ENCODE data around the gene GRK3.
"Not testable (repeated sequence)": the region's sequence is repeated elsewhere in the genome, so short reads cannot be mapped to it uniquely, and the experiment has no call there.

Gene GRK3

DNA sequence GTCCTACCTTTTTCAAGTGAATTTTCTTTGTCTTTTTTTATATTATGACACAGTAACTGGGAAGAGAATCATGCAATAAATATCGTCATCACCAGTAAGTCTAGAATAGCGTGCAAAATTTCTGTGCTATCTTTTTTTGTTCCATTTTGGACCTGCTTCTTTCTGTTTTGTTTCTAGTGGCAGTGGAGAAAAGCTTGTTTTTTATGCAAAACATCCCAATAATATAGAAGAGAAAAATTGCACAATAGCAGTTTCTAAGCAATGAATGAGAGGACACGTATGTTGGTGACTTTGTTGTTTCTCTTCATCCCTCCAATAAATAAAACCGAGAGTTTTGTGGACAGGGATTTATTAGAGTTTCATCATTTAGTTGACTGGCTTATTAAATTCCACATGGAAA, 10.3 kb downstream of the GRK3 start:
- no peak for DNase-seq

GRCh38 chr22:25575674-25576392, 11.4 kb downstream of the GRK3 start:
- DNase-seq = not testable (repeated sequence)

- not testable (repeated sequence) for DNase-seq
Measured at GRCh38 chr22:25581452-25581851, 17.0 kb downstream of the GRK3 start.

DNA sequence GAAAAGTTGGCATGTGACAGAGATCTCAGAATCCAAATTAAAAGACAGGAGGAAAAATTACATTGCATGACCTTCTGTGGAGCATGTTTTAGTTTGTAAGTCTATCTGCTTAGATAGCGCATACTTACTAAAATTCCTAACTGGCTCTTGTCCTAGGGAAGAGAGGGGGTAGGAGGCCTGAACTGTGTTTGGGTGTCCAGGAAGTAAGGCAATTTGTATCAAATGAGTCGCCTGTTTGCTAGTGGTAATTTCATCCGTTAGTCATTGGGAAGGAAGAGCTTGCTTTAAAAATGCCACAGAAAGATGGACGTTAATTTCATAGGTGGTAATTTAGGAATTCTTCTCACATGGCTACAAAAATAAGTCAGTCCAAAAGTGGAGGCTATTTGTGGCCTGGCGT, 18.5 kb downstream of the GRK3 start:
- no peak for DNase-seq

DNA sequence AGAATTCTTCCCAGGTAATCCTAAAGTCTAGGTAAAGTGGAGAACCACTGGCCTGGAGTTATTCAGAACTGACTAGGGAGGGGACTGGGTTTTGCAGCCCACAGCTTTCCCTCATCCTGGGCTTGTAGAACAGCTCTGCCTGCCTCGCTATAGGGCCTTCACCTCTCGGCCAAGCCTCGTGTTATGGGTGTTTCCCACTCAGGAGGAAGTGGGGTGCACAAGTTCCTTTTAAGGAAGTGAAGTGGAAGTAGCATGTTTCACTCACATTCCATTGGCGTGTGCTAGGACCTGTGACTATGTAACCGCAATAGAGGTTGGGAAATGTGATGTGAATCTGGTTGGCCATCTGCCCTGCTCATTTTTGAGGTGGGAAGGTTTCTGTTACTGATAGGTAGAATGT, 20.5 kb downstream of the GRK3 start:
- DNase-seq = not testable (repeated sequence)

DNA sequence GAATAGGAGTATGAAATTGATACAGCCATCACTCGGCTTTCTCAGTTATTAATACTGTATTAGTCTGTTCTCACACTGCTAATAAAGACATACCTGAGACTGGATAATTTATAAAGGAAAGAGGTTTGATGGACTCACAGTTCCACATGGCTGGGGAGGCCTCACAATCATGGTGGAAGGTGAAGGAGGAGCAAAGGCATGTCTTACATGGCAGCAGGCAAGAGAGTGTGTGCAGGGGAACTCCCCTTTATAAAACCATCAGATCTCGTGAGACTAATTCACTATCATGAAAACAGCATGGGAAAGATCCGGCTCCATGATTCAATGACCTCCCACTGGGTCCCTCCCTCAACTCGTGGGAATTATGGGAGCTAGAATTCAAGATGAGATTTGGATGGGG, 25.2 kb downstream of the GRK3 start:
- DNase-seq = not testable (repeated sequence)

DNA sequence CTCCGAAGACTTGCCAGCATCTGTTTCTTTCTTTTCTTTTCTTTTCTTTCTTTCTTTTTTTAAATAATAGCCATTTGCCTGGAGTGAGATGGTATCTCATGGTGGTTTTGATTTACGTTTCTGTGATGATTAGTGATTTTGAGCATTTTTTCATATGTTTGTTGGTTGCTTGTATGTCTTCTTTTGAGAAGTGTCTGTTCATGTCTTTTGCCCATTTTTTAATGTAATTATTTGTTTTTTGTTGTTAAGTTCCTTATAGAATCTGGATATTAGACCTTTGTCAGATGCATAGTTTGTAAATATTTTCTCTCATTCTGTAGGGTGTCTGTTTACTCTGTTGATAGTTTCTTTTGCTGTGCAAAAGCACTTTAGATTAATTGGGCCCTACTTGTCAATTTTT, 28.8 kb downstream of the GRK3 start:
- not testable (repeated sequence) for DNase-seq

- DNase-seq = no peak
Measured at GRCh38 chr22:25598609-25599008, 34.1 kb downstream of the GRK3 start.

DNA sequence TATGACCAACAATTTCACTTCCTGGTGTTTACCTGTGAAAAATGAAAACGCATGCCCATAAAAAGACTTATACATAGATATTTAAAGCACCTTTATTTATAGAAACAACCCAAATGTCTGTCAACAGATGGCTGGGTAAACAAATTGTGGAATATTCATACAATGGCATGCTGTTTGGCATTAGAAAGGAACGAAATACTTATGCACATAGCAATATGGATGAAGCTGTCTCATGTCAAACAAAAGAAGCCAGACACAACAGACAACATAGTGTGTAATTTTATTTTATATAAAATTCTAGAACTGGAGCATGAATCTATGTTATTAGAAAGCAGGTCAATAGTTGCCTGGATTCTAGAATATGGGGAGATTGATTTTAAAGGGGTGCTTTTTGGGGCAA, 38.0 kb downstream of the GRK3 start:
- no peak for DNase-seq

DNA sequence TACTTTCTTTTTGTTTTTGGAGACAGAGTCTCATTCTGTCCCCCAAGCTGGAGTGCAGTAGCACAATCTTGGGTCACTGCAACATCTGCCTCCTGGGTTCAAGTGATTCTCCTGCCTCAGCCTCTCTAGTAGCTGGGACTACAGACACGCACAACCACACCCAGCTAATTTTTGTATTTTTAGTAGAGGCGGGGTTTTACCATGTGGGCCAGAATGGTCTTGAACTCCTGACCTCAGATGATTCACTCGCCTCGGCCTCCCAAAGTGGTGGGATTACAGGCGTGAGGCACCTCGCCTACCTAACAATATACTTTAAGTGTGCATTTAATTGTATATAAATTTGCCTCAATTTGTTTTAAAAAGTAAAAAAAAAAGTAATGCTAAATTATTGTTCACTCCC, 38.4 kb downstream of the GRK3 start:
- no peak for DNase-seq

DNA sequence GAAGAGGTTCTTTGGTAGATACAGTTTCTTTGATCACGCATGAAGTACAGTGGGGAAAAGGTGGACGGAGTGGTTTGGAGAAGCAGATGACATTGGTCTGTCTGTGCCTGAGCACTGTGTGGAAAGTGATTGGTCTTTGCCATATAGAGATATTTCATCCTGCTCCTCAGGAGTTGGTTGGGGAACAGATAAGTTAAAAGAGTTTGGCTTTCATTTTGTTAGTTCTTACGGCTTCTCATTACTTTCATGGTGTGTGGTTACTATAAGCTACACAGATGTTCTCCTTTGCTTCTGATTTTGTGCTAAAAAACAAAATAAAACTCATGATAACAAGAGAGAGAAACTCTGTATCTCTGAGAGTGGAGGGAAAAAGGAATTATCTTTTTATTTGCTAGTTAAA, 40.7 kb downstream of the GRK3 start:
- DNase-seq = not testable (repeated sequence)

DNA sequence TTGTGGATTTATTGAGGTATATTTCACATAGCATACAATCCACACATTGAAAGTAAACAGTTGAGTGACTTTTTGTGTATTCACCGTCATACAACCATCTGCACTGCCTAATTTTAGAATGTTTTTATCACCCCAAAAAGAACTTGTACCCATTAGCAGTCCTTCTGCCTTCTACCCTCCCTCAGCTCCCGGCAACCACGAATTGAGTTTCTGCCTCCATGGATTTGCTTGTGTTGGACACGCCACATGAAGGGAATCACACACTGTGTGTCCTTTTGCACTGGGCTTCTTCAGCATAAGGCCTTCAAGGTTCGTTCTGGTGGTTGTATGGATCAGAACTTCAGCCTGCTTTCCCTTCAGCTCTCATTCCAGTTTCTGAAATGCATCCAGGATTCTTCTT, 41.1 kb downstream of the GRK3 start:
- DNase-seq = not testable (repeated sequence)

DNA sequence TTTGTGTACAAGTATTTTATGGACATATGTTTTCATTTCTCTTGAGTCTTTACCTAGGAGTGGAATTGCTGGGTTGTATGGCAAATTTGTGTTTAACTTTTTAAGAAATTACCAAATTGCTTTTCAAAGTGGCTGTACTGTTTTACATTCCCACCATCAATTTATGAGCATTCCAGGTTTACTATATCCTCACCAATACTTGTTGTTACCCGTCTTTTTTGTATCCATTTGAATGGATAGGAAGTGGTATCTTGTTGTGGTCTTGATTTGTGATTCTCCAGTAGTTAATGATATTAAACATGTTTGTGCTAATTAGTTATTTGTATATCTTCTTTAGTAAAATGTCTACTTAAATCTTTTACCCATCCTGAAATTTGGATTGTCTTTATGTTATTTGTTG, 46.8 kb downstream of the GRK3 start:
- not testable (repeated sequence) for DNase-seq

- DNase-seq = not testable (repeated sequence)
Measured at GRCh38 chr22:25613131-25613530, 48.7 kb downstream of the GRK3 start.

GRCh38 chr22:25613558-25613957, 49.1 kb downstream of the GRK3 start:
- DNase-seq = not testable (repeated sequence)

GRCh38 chr22:25614791-25615190, 50.3 kb downstream of the GRK3 start:
- not testable (repeated sequence) for DNase-seq

- no peak for DNase-seq
Measured at GRCh38 chr22:25621986-25622385, 57.5 kb downstream of the GRK3 start.

DNA sequence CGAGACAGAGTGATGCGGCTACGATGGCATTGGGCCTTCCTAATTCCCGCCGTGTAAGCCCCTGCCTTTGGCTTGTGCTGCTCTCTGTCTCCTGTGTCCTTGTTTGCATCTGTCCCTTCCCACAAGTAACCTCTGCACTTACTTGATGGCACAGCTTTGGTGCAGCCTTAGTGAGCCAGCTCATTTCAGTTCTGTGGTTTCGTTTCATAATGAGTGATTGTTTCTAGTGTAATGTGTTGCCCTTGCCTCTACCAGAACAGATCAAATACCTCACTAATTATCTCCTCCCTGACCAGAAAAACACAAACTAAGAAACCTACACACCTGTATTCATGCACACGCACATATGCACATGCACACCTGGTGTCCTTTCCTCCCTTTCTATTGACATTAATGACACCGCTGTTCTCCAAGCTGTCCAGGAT, 58.8 kb downstream of the GRK3 start:
- DNase-seq = peak; percentile 18

DNA sequence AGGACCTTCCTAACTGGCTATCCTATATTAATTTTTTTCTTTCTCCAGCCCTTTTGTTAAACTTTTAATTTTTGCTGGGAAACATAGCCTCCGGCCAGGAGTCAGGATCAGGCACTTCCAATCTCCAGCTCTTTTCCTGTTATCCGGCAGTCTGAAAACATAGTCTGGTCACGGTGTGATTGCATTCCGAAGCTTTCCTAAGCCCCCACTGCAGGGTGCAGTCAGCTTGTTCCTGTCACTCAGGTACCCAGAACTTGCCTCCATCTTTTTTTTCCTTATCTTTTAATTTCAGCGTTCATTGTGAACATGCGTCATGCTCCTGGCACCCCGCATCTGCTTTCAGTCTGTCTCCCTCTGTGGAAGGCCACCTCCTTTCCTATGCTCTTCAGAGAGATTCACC, 59.4 kb downstream of the GRK3 start:
- no peak for DNase-seq

GRCh38 chr22:25624476-25624875, 60.0 kb downstream of the GRK3 start:
- no peak for DNase-seq

DNA sequence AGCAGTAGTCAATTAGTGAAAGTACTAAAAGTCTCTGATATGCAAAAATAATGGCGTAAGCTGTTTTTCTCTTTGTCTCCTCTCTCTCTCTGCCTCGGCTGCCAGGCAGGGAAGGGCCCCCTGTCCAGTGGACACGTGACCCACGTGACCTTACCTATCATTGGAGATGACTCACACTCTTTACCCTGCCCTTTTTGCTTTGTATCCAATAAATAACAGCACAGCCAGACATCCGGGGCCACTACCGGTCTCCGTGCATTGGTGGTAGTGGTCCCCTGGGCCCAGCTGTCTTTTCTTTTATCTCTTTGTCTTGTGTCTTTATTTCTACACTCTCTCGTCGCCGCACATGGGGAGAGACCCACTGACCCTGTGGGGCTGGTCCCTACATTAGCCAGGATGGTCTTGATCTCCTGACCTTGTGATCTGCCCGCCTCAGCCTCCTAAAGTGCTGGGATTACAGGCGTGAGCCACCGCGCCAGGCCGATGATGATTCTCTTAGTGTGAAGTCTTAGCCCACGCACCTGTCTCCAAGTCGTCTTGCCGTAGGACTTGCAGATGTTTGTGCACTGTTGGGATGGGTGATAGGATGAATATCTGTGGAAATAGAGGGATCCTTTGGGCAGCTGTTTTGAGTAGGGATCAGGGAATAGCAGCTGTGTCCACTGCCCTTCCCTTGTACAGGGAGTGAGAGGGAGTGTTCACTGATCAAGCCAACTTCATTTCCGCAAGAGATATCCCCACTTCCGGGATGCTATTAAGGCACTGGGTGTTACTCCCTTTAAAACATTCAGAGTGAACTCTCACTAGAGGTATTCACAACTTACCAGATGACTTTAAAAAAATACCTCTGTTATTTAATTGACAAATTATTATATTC, 61.5 kb downstream of the GRK3 start:
- not testable (repeated sequence) for DNase-seq

DNA sequence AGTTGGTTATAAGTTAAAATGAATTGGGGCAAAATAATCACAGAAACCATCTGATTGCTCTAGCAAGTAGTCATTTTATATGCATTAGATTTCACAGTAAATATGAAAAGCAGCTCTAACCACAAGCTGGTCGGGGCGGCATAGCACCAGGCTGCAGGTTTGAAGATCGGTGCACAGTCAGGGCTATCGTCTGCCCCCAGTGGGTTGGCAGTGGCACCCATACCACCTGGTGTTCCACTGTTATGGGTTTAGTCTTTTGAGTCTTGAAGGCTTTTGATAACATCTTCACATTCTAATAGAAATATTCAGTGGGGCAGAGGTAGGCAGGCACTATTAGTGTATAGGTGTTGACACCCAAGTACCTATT, 62.1 kb downstream of the GRK3 start:
- DNase-seq = no peak

- no peak for DNase-seq
Measured at GRCh38 chr22:25627271-25627852, 62.9 kb downstream of the GRK3 start.

DNA sequence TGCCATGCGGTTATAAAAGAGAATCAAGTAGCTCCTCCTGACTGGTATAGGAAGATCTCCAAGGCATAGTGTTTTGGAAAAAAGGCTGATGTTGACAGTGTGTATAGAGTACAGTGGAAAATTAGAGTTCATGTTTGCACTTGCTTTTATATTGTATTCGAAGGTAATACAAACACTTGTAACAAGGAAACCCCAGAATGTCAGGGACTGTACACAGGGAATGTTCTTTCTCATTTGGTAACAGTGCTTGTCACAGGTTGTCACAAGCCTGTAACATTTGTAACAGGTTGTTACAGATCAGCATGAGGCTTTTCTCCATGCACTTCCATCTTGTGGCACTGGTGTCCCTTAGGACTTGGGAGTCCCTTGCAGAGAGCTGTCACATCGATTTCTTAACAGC, 64.0 kb downstream of the GRK3 start:
- DNase-seq = no peak
